DMS153 treated with DMSO at 0.1 percent for 48 hours (cell line): Measurements from ENCODE around the gene DEPDC1B.
"Not testable (repeated sequence)": the region's sequence is repeated elsewhere in the genome, so short reads cannot be mapped to it uniquely, and the experiment has no call there.

Experiments used
- DNase-seq: peaks from one replicate; lab custom pipeline; 2025; ENCODE audit not compliant: unreplicated experiment; lab: John Stamatoyannopoulos, UW

The DEPDC1B gene, protein sequence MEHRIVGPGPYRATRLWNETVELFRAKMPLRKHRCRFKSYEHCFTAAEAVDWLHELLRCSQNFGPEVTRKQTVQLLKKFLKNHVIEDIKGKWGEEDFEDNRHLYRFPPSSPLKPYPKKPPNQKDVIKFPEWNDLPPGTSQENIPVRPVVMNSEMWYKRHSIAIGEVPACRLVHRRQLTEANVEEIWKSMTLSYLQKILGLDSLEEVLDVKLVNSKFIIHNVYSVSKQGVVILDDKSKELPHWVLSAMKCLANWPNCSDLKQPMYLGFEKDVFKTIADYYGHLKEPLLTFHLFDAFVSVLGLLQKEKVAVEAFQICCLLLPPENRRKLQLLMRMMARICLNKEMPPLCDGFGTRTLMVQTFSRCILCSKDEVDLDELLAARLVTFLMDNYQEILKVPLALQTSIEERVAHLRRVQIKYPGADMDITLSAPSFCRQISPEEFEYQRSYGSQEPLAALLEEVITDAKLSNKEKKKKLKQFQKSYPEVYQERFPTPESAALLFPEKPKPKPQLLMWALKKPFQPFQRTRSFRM

DNA sequence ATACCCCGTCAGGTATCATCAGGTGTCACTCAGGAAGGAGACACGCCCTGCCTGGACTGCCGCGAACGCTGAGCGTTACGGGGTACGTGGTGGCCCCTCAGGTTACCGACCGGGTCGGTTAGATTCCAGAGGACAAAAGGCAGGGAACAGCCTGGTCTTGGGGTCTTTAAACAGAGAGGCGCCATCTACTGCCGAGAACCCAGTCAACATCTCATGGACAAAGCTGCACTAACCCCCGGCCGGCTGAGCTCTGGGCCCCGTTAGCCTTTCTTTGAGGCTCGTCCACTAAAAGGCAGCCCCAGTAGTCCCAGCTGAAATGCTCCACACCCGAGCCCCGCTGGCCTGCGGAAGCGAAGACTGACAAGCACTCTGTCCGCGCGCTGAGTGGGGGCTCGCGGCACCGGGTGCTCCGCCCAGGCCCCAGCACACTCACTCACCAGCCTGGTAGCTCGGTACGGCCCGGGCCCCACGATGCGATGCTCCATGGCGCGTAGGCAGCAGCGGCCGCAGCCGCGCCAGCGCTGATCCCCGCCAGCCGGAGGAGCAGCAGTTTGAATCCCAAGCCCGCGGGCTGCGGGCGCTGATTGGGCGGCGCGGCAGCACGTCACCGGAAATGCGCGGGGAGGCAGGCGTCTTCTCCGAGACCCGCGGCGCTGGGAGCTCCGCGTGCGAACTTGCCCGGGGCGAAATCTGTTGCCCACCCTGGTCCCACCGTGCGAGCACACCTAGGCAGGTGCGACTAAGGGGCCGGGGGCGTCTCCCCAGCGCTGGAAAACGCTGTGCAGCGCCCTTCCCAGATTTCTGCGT, at the start of gene DEPDC1B:
DEPDC1B (minus strand) TSS at position 558 of the 807 bp plus-strand sequence; CDS start at position 485, 73 bp downstream.
- DNase-seq, result peak; percentile 37

DNA sequence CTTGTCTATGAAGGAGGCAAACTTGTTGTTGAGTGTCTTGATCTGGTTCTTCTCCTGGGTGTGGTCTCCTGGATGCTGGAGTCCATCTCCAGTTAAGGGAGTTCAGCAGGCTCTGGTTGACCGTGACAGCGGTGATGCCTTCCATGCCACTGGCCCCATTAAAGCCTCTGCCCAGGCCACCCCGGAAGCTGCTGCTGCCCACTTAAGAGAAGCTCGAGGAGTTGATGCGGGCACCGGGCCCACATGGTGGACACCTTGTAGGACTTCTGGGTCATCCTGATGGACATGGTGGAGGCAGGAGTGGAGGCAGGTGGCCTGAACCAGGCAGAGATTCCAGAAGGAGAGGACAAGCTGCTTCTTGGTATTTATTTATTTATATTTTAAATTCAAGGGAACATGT, 44.7 kb upstream of the DEPDC1B start:
- no peak for DNase-seq

DNA sequence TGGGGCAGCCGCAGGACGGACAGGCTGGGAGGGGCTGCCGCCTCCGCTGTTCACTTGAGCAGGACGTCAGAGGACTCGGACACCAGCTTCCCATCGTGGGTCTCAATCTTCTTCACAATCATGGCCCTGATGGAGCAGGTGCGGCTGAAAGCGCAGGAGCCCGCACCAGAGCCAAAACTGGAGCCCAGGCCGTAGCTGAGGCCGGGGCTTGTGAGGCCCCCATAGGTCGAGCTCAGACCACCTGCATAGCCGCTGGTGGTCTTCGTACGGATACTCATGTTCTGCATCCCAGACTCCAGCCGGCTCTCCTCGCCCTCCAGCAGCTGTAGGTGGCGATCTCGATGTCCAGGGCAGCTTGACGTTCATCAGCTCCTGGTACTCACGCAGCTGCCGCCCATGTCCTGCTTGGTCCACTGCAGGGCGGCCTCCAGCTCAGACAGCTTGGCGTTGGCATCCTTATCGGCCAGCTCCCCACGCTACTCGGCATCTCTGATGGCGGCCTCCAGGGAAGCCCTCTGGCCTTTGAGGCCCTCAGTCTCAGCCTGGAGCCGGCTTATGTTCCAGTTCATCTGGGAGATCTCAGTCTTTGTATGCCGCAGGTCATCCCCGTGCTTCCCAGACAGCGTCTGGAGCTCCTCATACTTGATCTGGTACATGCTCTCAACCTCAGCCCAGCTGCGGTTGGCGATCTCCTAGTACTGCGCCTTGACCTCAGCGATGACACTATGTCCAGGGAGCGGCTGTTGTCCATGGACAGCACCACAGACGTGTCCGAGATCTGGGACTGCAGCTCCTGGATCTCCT, 43.7 kb upstream of the DEPDC1B start:
- no peak for DNase-seq

DNA sequence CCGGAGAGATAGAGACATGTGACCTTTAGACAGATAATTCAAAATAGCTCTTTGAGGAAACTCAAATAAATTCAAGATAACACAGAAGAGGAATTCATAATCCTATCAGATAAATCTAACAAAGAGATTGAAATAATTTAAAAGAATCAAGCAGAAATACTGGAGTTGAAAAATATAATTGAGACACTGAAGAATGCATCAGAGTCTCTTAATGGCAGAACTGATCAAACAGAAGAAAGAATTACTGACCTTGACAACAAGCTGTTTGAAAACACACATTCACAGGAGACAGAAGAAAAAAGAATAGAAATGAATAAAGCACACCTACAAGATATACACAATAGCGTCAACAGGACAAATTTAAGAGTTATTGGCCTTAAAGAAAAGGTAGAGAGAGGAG, 40.4 kb upstream of the DEPDC1B start:
- DNase-seq, result no peak

DNA sequence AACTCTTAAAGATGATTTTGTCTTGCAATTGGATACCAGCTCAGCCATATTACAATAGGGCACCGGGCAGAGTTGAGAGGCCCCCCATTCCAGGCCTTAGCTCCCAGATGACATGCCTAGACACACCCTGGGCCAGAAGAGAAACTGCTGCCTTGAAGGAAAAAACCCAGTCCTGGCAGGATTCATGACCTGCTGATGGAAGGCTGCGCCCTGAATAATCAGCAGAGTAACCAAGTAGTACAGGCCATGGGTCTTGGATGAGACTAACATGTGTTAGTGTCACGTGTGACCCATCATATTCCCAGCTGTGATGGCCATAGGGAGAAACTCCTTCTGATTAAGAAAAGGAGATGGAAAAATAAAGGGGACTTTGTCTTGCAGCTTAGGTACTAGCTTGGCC, 39.0 kb upstream of the DEPDC1B start:
- DNase-seq, result no peak

DNA sequence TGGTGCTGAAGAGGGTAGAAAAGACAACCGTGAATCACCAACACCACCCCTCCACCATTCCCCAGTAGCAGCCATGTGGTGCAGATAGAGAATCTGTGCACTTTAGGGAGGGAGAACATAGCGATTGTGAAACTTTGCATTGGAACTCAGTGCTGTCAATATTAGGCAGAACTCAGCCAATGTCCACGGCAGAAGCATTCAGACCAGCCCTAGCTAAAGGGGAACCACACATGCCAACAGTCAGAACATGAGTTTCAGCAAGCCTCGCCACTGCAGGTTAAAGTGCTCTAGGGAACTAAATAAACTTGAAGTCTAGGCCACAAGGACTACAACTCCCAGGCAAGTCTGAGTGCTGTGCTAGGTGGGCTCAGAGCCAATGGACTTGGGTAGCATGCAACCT, 38.5 kb upstream of the DEPDC1B start:
- DNase-seq, result no peak

DNA sequence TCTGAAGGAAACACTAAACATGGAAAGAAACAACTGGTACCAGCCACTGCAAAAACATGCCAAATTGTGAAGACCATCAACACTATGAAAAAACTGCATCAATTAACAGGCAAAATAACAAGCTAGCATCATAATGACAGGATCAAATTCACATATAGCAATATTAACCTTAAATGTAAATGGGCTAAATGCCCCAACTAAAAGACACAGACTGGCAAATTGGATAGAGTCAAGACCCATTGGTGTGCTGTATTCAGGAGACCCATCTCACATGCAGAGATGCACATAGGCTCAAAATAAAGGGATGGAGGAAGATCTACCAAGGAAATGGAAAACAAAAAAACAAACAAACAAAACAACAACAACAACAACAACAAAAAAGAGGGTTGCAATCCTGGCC, 30.9 kb upstream of the DEPDC1B start:
- not testable (repeated sequence) for DNase-seq

DNA sequence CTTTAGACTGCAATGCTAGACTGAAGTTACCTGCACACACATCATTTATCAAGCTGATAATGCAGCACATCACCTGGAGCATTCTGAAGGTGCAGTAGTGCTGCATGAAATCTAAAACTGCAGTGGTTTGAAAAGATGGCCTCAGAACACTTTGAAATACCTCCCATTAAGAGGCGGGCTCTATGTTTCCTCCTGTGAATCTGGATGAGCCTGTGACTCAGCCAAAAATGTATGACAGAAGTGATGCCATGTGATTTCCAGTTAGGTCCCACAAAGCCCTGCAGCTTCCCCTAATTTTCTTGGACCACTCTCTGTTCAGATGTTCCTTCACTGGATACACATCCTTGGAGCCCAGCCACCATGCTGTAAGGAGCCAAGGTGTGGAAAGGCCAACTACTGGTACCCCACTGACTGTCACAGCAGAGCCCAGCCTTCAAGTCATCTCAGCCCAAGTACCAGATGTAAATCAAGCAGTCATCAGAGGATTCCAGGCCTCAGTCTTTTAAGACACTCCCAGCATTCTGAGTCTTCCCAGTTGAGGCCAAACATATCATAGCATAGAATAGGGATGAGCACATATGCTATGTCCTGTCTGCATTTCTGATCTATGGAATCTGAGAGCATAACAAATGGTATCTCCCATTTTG, 27.2 kb upstream of the DEPDC1B start:
- DNase-seq, result no peak

DNA sequence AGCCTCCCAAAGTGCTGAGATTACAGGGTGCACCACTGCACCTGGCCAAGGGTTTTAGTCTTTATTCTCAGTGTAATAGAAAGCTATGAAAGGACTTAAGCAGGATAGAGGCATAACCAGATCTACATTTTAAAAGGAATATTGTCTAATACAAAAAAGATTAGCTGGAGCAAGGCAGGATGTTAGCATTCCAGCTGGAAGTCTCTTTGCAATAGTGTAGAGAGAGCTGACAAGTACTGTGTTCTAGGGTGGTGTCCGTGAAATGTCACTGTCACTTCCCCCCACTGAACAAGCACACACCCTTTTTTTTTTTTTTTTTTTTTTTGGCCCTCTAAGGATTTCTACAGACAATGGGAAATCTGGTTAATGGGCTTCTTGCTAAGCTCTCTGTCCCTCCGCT, 24.2 kb upstream of the DEPDC1B start:
- DNase-seq, result no peak

DNA sequence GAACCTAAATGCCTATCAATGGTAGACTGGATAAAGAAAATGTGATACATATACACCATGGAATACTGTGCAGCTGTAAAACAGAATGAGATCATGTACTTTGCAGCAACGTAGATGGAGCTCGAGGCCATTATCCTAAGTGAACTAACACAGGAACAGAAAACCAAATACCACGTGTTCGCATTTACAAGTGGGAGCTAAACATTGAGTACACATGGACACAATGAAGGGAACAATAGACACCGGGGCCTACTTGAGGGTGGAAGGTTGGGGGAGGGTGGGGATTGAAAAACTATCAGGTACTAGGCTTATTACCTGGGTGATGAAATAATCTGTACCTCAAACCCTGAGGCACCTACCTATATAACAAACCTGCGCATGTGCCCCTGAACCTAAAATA, 22.4 kb upstream of the DEPDC1B start:
- DNase-seq, result peak; percentile 63

DNA sequence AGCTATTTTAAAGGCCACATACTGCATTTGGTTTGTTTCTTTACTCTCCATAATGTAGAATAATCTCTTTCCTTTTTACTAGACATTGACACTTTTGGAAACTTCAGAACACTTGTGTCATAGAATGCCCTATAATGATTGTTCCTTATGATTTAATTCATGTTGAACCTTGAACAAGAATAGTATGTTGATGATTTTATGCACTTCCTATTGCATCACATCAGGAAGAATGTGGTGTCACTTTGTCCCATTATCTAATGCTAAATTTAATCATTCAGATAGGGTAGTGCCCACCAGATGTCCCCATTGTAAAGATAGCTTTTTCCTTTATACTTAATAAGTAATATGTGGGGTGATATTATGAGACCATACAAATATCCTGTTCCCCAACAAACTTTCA, 19.4 kb upstream of the DEPDC1B start:
- DNase-seq, result no peak

DNA sequence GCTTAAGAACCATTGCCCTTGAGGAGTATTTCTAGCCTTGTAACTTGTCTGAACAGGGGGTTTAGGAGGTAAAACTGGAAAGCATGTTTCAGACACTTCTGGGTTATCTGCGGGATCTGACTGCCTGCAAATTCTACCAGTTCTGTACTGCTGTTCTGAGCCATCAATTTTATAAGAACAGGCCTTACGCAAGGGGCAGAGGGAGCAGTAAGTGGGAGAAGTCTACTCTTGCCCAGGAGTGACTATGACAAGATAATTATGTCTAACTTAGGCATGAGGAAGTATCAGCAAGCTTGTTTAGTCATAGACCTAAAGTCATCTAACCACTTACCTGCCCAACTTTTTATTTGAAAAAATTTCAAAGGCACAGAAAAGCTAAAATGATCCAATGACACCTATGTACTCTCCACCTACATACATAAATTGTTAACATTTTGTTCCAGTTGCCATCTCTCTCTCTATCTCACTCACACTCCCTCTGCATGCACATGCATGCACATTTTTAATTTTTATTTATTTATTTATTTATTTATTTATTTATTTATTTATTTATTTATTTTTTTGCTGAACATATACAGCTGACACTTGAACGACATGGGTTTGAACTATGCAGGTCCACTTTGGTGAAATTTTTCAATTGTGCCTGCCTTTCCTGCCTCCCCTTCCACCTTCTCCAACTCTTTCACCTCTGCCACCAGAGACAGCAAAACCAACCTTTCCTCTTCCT, 18.4 kb upstream of the DEPDC1B start:
- DNase-seq, result no peak

DNA sequence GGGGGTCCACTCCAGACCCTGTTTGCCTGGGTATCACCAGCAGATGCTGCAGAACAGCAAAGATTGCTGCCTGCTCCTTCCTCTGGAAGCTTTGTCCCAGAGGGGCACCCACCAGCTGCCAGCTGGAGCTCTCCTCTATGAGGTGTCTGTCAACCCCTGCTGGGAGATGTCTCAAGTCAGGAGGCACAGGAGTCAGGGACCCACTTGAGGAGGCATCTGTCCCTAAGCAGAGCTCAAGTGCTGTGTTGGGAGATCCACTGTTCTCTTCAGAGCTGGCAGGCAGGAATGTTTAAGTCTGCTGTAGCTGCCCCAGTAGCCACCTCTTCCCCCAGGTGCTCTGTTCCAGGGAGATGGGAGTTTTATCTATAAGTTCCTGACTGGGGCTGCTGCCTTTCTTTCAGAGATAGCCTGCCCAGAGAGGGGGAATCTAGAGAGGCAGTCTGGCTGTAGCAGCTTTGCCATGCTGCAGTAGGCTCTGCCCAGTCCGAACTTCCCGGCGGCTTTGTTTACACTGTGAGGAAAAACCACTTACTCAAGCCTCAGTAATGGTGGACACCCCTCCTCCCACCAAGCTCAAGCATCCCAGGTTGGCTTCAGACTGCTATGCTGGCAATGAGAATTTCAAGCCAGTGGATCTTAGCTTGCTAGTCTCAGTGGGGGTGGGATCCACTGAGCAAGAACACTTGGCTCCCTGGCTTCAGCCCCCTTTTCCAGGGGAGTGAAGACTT, 15.4 kb upstream of the DEPDC1B start:
- DNase-seq, result not testable (repeated sequence)

DNA sequence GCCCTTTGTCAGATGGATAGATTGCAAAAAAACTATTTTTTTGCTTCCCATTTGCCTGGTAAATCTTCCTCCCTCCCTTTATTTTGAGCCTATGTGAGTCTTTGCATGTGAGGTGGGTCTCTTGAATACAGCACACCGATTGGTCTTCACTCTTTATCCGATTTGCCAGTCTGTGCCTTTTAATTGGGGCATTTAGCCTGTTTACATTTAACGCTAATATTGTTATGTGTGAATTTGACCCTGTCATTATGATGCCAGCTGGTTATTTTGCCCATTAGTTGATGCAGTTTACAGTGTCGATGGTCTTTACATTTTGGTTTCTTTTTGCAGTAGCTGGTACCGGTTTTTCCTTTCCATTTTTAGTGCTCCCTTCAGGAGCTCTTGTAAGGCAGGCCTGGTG, 13.0 kb upstream of the DEPDC1B start:
- DNase-seq, result no peak

DNA sequence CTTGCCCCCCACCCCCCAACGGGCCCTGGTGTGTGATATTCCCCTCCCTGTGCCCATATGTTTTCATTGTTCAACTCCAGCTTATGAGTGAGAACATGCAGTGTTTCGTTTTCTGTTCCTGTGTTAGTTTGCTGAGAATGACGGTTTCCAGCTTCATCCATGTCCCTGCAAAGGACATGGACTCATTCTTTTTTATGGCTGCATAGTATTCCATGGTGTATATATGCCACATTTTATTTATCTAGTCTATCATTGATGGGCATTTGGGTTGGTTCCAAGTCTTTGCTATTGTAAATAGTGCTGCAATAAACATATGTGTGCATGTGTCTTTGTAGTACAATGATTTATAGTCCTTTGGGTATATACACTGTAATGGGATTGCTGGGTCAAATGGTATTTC, 11.9 kb upstream of the DEPDC1B start:
- not testable (repeated sequence) for DNase-seq

DNA sequence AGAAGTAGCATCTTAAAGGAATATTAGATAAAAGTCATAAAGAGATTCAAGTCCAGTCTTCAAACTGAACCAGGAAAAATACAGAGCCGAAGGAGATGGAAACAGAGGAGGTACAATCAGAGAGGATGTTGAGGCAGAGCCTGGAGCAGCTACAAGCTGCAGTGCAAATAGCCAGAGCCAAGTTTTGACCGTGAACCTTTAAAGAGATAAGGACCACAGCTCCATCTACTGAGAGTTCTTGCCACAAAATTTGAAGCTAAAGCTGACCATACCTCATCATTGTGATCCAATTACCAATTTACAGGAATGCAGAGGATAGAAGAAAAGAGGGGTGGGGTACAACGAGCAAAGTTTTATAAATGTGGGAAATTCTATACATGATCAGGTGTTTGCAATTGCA, 10.4 kb upstream of the DEPDC1B start:
- DNase-seq, result no peak

DNA sequence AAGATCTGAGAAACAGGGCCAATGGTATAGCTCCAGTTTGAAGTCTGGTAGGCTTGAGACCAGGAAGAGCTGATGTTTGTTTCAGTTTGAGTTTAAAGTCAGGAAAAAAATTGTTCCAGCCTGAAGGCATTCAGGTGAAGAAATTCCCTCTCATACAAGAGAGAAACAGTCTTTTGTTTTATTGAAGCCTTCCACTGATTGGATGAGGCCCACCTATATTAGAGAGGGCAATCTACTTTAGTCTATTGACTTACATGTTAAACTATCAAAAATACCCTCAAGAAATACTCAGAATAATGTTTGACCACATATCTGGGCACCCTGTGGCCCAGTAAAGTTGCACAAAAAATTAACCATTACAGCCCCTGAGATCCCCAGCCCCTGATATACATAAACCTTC, 5.2 kb upstream of the DEPDC1B start:
- no peak for DNase-seq

DNA sequence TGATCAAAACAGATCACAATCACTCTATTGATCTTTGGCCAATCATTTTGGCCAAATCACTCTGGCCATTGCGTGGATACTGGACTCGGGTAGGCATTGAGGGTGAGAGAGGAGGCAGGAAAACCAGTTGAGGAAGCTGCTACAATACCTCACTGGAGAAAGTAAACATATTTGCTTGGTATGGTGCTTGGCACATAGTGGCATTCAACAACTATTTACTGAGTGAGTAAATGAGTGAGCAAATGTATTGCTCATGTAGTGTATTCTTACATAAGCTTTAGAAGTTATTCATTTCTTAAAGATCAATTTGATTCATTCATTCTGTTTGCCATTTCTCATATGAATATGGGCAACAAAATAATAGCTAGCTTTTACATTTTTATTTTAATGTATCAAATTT, 4.0 kb upstream of the DEPDC1B start:
- DNase-seq, result no peak

DNA sequence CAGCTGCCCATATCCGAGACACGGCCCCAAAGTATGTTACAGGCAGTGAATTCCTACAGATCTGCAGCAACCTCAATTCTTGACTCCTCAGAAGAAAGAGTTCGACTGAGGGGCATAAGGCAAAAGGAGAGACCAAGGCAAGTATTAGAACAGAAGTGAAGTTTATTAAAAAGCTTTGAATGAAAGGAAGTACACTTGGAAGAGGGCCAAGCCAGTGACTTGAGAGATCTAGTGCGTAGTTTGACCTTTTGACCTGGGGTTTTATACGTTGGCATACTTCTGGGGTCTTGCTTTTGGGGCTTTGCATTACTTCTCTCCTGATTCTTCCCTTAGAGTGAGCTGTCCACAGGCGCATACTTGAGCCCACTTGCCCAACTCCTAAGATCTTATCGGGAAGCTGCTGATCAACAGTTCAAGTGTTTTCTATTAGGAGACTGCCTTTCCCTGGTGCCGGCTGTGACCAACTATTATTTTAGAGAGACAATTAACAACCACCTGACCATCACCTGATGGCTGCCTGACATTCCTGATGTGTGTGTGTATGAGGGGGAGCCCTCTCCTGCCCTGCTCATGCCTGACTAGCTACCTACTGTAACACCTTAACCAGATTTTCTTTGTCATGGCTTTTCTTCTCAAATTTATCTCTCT, 1.5 kb upstream of the DEPDC1B start:
- DNase-seq, result no peak
